Head of caudate nucleus (tissue), 42 donors: ENCODE measurements around the gene GRIK5.
"Not testable (repeated sequence)": the region's sequence is repeated elsewhere in the genome, so short reads cannot be mapped to it uniquely, and the experiment has no call there.

Experiments used
- DNase-seq, 42 donors: peaks; one replicate each; pipeline versions ENCODE4 v3.0.0 to v3.0.0-alpha.2; 2020 to 2021; ENCODE audit warnings: mixed read lengths in 7 of 42
- intact Hi-C: fragments of 100-400 bp; cut with DNase I; formaldehyde crosslinking; loops from one replicate; pipeline ENCODE4 v1.15.0; 2022

The GRIK5 gene

GRCh38 chr19:41998246-41999020 is 71.6 kb downstream of the GRIK5 start:
- DNase-seq: peak in 28 of 42 donors; percentile 24 to 71 (median 46)
- intact Hi-C loops: no loop called here

GRCh38 chr19:41997851-41998229 is 72.2 kb downstream of the GRIK5 start:
- peak in 3 of 42 donors; percentile 20 to 44 (median 23) for DNase-seq
- intact Hi-C loops: no loop called here

GRCh38 chr19:41997121-41997850 is 72.7 kb downstream of the GRIK5 start:
- peak in 31 of 42 donors; percentile 21 to 71 (median 40) for DNase-seq
- intact Hi-C loops: no loop called here

- DNase-seq: peak; percentile 36 to 92 (median 73)
- intact Hi-C loops: no loop called here
These were observed 73.8 kb downstream of the GRIK5 start for GRCh38 chr19:41995959-41996797.

GRCh38 chr19:41994994-41995958 is 74.7 kb downstream of the GRIK5 start:
- intact Hi-C loops: no loop called here
- DNase-seq: peak; percentile 26 to 87 (median 70)

- DNase-seq: peak in 22 of 42 donors; percentile 13 to 79 (median 50)
- intact Hi-C loops: no loop called here
These were observed 75.5 kb downstream of the GRIK5 start for GRCh38 chr19:41994521-41994971.

- DNase-seq: peak in 41 of 42 donors; percentile 47 to 87 (median 75)
- intact Hi-C loops: no loop called here
These were observed 76.2 kb downstream of the GRIK5 start, which contains the start of gene ATP1A3 for GRCh38 chr19:41993612-41994483. Gene ATP1A3, minus strand, starts transcription at chr19:41994230. Its CDS starts 154 bp downstream, at chr19:41994076.

- peak in 4 of 42 donors; percentile 15 to 53 (median 28) for DNase-seq
- intact Hi-C loops: not testable (repeated sequence)
These were observed 78.0 kb downstream of the GRIK5 start for GRCh38 chr19:41991925-41992569.

GRCh38 chr19:41991025-41991424 is 79.0 kb downstream of the GRIK5 start:
- no peak for DNase-seq
- intact Hi-C loops: no loop called here

GRCh38 chr19:41990615-41991014 is 79.4 kb downstream of the GRIK5 start:
- intact Hi-C loops: no loop called here

GRCh38 chr19:41990028-41990427 is 80.0 kb downstream of the GRIK5 start:
- DNase-seq: no peak
- intact Hi-C loops: no loop called here

More at GRCh38 chr19:41990615-41991014, 79.4 kb downstream of the GRIK5 start:
- no peak for DNase-seq

- no peak for DNase-seq
- intact Hi-C loops: no loop called here
These were observed 81.1 kb downstream of the GRIK5 start for GRCh38 chr19:41988947-41989346.

- no peak for DNase-seq
These were observed 82.7 kb downstream of the GRIK5 start for GRCh38 chr19:41987141-41987860.

GRCh38 chr19:41984961-41985360 is 85.0 kb downstream of the GRIK5 start:
- no peak for DNase-seq
- intact Hi-C loops: no loop called here

More at GRCh38 chr19:41987141-41987860, 82.7 kb downstream of the GRIK5 start:
- intact Hi-C loops: no loop called here

GRCh38 chr19:41981724-41982123 is 88.3 kb downstream of the GRIK5 start:
- intact Hi-C loops: no loop called here
- DNase-seq: no peak

GRCh38 chr19:41978470-41978869 is 91.5 kb downstream of the GRIK5 start:
- intact Hi-C loops: no loop called here
- no peak for DNase-seq
